GM13977 (cell line): ENCODE data around the gene CLIC1.
A peak's percentile ranks its signal among the peaks of the same experiment; 100 is the strongest.

Source experiments
- DNase-seq: peaks from one replicate; pipeline ENCODE4 v3.0.0; 2012; ENCODE audit warnings: low spot score
- in situ Hi-C: fragments of 300-500 bp; cut with MboI; formaldehyde crosslinking; loops from one replicate; pipeline ENCODE4 v1.12.0; 2022; ENCODE audit warnings: low sequenced_read_pairs, low pct_unique_long_range_greater_than_20kb, mixed read lengths, inconsistent platforms; ENCODE audit not compliant: unreplicated experiment
- TF ChIP-seq, protein P1 (sequence below): IDR thresholded peaks from 2 replicates; pipeline ENCODE4 v1.5.1; 2012; ENCODE audit warnings: mild to moderate bottlenecking, control low read depth; ENCODE audit not compliant: insufficient read depth; ENCODE audit errors: extremely low read depth, missing control alignments

CLIC1 gene

DNA sequence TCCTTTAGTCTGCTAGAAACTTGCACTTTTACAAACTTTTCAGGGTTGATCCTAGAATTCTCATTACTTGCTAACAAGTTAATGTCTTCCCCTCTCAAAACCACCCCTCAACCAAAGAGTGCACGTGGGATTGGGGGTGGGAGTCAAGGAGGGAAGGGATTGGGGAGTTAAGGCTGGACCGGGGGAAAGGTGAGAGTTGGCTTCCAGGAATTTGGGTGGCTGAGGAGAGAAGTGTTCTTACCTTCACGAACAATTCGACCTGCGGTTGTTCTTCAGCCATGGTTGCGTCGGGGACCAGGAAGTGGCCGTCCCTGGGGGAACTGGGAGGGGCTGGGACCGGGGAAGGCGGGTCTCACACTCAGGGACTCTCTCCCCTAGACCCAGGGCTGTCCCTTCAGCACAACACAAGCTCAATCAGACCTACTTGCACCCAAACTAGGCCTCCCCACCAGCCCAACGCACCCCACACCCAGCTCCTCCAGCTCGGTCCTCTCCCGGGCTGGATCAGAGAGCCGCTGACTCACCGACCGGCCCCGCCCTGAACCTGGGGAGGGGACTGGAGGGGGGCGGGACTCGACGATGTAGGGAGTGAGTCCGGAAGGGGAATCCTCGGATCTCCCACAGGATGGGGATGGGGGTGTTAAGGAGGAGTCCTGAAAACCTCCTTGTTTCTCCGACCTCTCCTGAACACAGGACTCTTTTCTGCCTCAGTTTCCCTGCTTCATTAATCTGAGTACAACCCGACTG, at the start of gene CLIC1:
TSS of gene CLIC1 (minus strand) at position 510 of the 747 bp plus-strand sequence. CDS start at position 280, 230 bp downstream.
- TF ChIP-seq, protein P1, sequence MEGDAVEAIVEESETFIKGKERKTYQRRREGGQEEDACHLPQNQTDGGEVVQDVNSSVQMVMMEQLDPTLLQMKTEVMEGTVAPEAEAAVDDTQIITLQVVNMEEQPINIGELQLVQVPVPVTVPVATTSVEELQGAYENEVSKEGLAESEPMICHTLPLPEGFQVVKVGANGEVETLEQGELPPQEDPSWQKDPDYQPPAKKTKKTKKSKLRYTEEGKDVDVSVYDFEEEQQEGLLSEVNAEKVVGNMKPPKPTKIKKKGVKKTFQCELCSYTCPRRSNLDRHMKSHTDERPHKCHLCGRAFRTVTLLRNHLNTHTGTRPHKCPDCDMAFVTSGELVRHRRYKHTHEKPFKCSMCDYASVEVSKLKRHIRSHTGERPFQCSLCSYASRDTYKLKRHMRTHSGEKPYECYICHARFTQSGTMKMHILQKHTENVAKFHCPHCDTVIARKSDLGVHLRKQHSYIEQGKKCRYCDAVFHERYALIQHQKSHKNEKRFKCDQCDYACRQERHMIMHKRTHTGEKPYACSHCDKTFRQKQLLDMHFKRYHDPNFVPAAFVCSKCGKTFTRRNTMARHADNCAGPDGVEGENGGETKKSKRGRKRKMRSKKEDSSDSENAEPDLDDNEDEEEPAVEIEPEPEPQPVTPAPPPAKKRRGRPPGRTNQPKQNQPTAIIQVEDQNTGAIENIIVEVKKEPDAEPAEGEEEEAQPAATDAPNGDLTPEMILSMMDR, result no peak
- DNase-seq, result peak; percentile 84

DNA sequence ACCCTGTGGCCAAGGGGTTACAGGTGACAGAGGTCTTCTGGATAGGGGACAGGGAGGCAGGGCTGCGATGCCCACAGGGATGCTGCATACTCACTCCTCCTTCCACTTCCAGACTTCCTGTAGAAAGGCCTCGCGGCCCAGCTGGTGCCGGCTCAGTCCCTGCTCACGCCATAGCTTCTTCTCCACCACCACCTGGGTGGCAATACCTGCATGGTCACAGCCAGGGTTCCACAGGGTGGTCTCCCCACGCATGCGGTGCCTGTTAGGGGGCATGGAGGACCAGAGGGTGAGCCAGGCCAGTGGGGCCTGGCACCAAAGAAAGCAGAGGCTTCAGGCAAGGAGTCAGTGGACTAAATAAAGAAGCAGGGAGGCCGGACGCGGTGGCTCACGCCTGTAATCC, 49.1 kb upstream of the CLIC1 start:
- TF ChIP-seq, protein P1, result no peak
- DNase-seq, result no peak
- in situ Hi-C loops, result no loop called here

More for the DNA sequence above, at the start of gene CLIC1:
- in situ Hi-C loops, result no loop called here

DNA sequence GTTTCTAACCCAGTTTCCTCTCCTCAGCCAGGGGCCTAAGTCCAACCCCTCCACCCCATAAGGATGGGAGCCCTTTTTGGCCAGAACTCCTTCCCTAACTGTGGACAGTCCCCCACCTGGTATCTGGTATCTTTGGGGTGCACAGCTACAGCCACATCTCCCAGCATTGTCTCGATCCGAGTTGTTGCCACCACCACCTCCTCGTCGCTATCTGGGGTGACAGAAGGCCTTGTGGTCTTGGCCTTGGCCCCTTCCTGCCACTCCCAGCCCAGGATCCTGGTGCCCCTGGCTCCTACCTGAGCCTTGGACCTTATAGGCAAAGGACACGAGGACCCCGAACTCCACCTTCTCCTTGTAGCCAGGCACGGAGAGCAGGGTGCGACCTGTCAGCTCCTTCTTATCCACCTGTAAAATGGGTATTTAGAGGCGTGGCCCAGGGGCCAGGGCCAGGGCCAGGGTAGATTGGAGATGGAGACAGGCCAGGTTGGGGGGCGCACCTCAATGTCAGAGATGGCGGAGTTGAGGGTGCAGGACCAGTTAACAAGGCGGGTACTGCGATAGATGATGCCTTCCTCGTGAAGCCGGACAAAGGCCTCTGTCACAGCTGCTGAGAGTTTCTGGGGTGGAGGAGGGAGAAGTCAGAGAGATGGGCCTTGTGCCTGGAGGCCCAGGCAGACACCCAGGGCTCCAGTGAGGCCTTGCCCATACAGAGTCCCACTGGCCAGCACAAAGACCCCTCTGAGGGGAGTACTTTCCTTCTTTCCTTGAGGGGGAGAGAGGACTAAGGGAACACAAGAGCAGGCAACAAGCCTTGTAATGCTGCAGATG, 48.0 kb upstream of the CLIC1 start:
- TF ChIP-seq, protein P1, result no peak
- in situ Hi-C loops, result no loop called here
- no peak for DNase-seq

DNA sequence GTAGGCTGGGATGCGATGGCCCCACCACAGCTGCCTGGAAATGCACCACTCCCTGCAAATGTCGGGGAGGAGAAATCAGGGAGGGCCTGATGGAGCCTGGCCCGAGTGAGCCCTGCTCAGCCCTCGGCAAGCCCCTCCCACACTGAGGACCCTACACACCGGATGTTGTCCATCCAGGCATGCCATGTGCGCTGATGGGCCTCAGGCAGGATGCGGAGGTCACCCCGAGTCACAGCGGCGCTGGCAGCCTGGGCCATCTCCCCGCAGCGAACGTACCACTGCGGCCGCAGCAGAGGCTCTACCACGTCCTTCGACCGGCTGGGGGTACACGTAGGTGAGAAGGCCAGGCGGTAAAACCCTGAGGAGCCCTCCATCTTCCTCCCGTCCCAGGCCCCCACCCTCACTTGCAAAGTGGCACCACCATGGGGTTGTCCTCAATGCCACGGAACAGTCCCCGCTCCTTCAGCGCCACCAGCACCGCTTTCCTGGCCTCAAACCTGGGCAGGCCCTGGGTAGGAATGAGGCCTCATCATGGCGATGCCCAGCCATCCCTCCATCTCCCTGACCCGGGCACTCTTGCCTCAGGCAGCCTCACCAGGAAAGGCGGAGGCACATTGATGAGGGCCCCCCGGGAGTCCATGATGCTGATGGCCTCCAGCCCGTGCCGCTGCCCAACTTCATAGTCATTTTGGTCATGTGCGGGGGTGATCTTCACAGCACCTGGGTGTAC, 46.0 kb upstream of the CLIC1 start:
- TF ChIP-seq, protein P1, result no peak
- no peak for DNase-seq
- in situ Hi-C loops, result no loop called here

DNA sequence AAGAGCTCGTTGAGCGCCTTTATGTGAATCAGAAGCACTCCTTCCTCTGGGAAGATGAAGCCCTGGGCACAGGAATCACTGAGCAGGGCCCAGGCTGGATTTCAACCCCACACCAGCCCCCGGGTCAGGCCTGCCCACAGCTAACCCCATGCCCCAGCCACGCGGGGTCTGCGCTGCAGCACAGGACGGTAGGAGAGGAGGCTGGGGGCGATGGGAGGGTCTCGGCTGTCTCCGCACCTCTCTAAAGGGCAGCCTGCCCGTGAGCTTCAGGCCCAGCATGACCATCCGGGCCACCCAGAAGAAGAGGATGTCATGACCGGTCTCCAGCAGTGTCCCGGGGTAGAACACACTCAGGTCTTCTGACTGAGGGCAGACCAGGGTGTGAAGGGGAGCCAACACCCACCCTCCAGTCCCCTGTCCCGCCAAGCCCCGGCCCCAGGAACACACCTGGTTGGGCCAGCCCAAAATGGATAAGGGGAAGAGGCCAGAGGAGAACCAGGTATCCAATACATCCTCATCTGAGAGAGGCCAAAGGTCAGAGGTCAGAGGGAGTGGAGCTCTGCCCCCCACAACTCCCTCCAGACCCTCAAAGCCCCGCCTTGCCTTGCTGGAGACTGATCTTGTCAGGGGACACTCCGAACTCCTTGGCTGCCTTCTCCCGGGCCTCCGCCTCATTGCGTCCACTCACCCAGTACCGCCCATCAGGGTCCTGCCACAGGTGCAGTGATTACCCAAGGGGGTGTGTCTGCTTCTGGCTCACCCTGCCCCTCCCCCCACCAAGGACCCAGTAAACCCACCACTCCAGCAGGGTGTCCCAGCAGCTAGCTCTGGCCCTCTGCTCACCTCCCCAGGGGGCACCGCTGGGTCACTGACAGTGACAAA, 45.2 kb upstream of the CLIC1 start:
- no peak for DNase-seq
- TF ChIP-seq, protein P1, result no peak
- in situ Hi-C loops, result no loop called here
